C1 segment of cervical spinal cord (tissue), 14 donors: ENCODE results near the gene TEAD1.

Experiments used
- DNase-seq, 14 donors: peaks; one replicate each; lab custom pipeline; 2025; lab: John Stamatoyannopoulos, UW

Gene TEAD1

GRCh38 chr11:12979928-12980689, 305.9 kb downstream of the TEAD1 start:
- DNase-seq, result no peak

GRCh38 chr11:12981676-12982522, 307.7 kb downstream of the TEAD1 start:
- no peak for DNase-seq

GRCh38 chr11:12983336-12983735, 309.1 kb downstream of the TEAD1 start:
- peak in 1 of 14 donors; percentile 8 for DNase-seq

- DNase-seq, result no peak
These were observed 312.1 kb downstream of the TEAD1 start for GRCh38 chr11:12986194-12986898.

GRCh38 chr11:12989428-12990161, 315.4 kb downstream of the TEAD1 start:
- no peak for DNase-seq

- DNase-seq, result no peak
These were observed 315.9 kb downstream of the TEAD1 start for GRCh38 chr11:12990162-12990480.

GRCh38 chr11:12991426-12991825, 317.2 kb downstream of the TEAD1 start:
- no peak for DNase-seq

- DNase-seq, result no peak
These were observed 319.4 kb downstream of the TEAD1 start for GRCh38 chr11:12993626-12994025.
